Peyer's patch (tissue), 4 donors: ENCODE results near the gene MLPH.

Experiments
- POLR2A ChIP-seq, 2 donors: fragments of 450-650 bp; IDR thresholded peaks; one replicate each; pipeline ENCODE4 v1.5.1; 2017; ENCODE audit warnings: antibody characterized with exemption in 2 of 2, mild to moderate bottlenecking in 2 of 2, moderate library complexity in 2 of 2
- TF ChIP-seq, protein P1 (sequence below), 6 experiments: fragments of 450-650 bp in 4 of 6; fragments of 200-600 bp in 2 of 6; sonication (generic) in 1 of 6; IDR thresholded peaks; one replicate each; pipeline ENCODE4 v1.5.1; 2017 to 2019; ENCODE audit warnings: antibody characterized with exemption in 6 of 6, mild to moderate bottlenecking in 3 of 6, moderate library complexity in 1 of 6

DNA sequence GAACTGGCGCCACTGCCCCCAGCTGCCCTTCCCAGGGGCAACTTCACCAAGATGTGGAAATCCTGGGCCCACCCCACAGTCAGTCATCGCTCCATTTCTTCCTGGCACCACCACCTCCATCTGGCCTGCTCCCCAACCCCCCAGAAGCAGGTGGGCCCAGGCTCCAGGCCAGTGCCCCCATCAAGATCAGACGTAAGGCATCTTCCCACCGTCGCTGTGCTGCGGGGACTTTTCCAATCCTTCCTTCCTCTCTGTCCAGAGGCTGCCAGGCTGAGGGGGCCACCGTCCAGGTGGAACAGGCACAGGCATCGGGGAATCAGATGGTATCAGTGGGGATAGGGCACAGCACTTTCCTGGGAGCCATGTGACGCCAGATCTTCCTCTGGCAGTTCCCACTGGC, 87.4 kb downstream of the MLPH start:
- TF ChIP-seq, protein P1, sequence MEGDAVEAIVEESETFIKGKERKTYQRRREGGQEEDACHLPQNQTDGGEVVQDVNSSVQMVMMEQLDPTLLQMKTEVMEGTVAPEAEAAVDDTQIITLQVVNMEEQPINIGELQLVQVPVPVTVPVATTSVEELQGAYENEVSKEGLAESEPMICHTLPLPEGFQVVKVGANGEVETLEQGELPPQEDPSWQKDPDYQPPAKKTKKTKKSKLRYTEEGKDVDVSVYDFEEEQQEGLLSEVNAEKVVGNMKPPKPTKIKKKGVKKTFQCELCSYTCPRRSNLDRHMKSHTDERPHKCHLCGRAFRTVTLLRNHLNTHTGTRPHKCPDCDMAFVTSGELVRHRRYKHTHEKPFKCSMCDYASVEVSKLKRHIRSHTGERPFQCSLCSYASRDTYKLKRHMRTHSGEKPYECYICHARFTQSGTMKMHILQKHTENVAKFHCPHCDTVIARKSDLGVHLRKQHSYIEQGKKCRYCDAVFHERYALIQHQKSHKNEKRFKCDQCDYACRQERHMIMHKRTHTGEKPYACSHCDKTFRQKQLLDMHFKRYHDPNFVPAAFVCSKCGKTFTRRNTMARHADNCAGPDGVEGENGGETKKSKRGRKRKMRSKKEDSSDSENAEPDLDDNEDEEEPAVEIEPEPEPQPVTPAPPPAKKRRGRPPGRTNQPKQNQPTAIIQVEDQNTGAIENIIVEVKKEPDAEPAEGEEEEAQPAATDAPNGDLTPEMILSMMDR (IDR thresholded peaks at IDR 0.05): no peak
- TF ChIP-seq POLR2A (IDR thresholded peaks at IDR 0.05): no peak
